ENCODE data around the gene ANKRD34A.

ANKRD34A gene

GRCh38 chr1:145962157-145963102 is 1.9 kb downstream of the ANKRD34A start:
- peak overlapping the region; percentile 89 to 91 for H3K27ac Mint-ChIP-seq
- H3K4me1 Mint-ChIP-seq: peaks cover 54% of the 10 kb centered on the region
- H3K27me3 Mint-ChIP-seq: no peaks in the 10 kb centered on the region
- peak in 1 of 2 donors; percentile 30 for DNase-seq
- peak overlapping the region; percentile 90 to 91 for H3K4me3 Mint-ChIP-seq
- ATAC-seq: no peak
- H3K9me3 Mint-ChIP-seq: peaks cover 0 to 2% of the 10 kb centered on the region in 2 donors

- Mint-ChIP-seq H3K27me3 (no peaks in the 10 kb centered on the region), H3K4me3 (peak overlapping the region; percentile 88 to 91), H3K4me1 (peaks cover 54% of the 10 kb centered on the region), H3K9me3 (no peaks in the 10 kb centered on the region), H3K27ac (peak overlapping the region; percentile 86 to 91)
- ATAC-seq (no peak), DNase-seq (peak; percentile 50 to 65)
Observed at GRCh38 chr1:145961425-145962156, 2.8 kb downstream of the ANKRD34A start.

- peak in 1 of 2 donors; percentile 18 for DNase-seq
- H3K27me3 Mint-ChIP-seq: no peaks in the 10 kb centered on the region
- H3K4me3 Mint-ChIP-seq: peak overlapping the region; percentile 88 to 91
- peaks cover 57% of the 10 kb centered on the region for H3K4me1 Mint-ChIP-seq
- H3K9me3 Mint-ChIP-seq: no peaks in the 10 kb centered on the region
- peak overlapping the region; percentile 84 to 91 for H3K27ac Mint-ChIP-seq
- no peak for ATAC-seq
Observed at GRCh38 chr1:145961109-145961424, 3.3 kb downstream of the ANKRD34A start.

- peak; percentile 48 to 55 for DNase-seq
- no peak for ATAC-seq
- Mint-ChIP-seq H3K4me3 (peak overlapping the region; percentile 88 to 91), H3K27ac (peak overlapping the region; percentile 84 to 91), H3K4me1 (peaks cover 61% of the 10 kb centered on the region), H3K27me3 (no peaks in the 10 kb centered on the region), H3K9me3 (no peaks in the 10 kb centered on the region)
Observed at GRCh38 chr1:145960468-145961108, 3.8 kb downstream of the ANKRD34A start.

GRCh38 chr1:145959957-145960467 is 4.4 kb downstream of the ANKRD34A start:
- Mint-ChIP-seq H3K4me3 (peak overlapping the region; percentile 88 to 91), H3K4me1 (peaks cover 63% of the 10 kb centered on the region), H3K9me3 (no peaks in the 10 kb centered on the region), H3K27ac (no peak overlapping the region), H3K27me3 (no peaks in the 10 kb centered on the region)
- DNase-seq: no peak
- ATAC-seq: no peak

GRCh38 chr1:145959333-145959732 is 5.0 kb downstream of the ANKRD34A start:
- no peak overlapping the region for H3K27ac Mint-ChIP-seq

GRCh38 chr1:145958734-145959133 is 5.6 kb downstream of the ANKRD34A start:
- Mint-ChIP-seq H3K9me3 (no peaks in the 10 kb centered on the region), H3K27ac (no peak overlapping the region), H3K4me3 (peak overlapping the region in 1 of 2 donors; percentile 24), H3K4me1 (peaks cover 70% of the 10 kb centered on the region), H3K27me3 (no peaks in the 10 kb centered on the region)
- DNase-seq: no peak
- no peak for ATAC-seq

More at GRCh38 chr1:145959333-145959732, 5.0 kb downstream of the ANKRD34A start:
- ATAC-seq (no peak), DNase-seq (no peak)
- Mint-ChIP-seq H3K27me3 (no peaks in the 10 kb centered on the region), H3K4me3 (peak overlapping the region; percentile 3 to 29), H3K9me3 (no peaks in the 10 kb centered on the region), H3K4me1 (peaks cover 69% of the 10 kb centered on the region)

GRCh38 chr1:145957443-145958319 is 6.7 kb downstream of the ANKRD34A start, which contains the start of gene LIX1L:
Gene LIX1L, minus strand, starts transcription at chr1:145958017. Its CDS starts 90 bp downstream, at chr1:145957927.
- H3K4me3 Mint-ChIP-seq: peak within 1 kb of the TSS; percentile 85 to 94
- peak; percentile 95 to 96 for DNase-seq
- H3K27ac Mint-ChIP-seq: peak within 1 kb of the TSS; percentile 90 to 94
- peaks cover 64% of the 10 kb centered on the region for H3K4me1 Mint-ChIP-seq
- H3K9me3 Mint-ChIP-seq: no peaks in the 10 kb centered on the region
- H3K27me3 Mint-ChIP-seq: no peaks in the 10 kb centered on the region
- ATAC-seq: peak; percentile 91

- no peaks in the 10 kb centered on the region for H3K9me3 Mint-ChIP-seq
- DNase-seq: no peak
- peaks cover 66% of the 10 kb centered on the region for H3K4me1 Mint-ChIP-seq
- H3K27ac Mint-ChIP-seq: peak overlapping the region; percentile 90 to 94
- no peak for ATAC-seq
- H3K4me3 Mint-ChIP-seq: peak overlapping the region; percentile 85 to 94
- H3K27me3 Mint-ChIP-seq: no peaks in the 10 kb centered on the region
Observed at GRCh38 chr1:145956781-145957442, 7.5 kb downstream of the ANKRD34A start.

- H3K4me1 Mint-ChIP-seq: peaks cover 71% of the 10 kb centered on the region
Observed at GRCh38 chr1:145956361-145956760, 8.0 kb downstream of the ANKRD34A start.

GRCh38 chr1:145955436-145955835 is 8.9 kb downstream of the ANKRD34A start:
- H3K4me1 Mint-ChIP-seq: peaks cover 74% of the 10 kb centered on the region
- H3K27me3 Mint-ChIP-seq: no peaks in the 10 kb centered on the region
- DNase-seq (no peak), ATAC-seq (no peak)
- peak overlapping the region in 1 of 2 donors; percentile 47 for H3K27ac Mint-ChIP-seq
- H3K4me3 Mint-ChIP-seq: peak overlapping the region; percentile 15 to 37
- H3K9me3 Mint-ChIP-seq: no peaks in the 10 kb centered on the region

More at GRCh38 chr1:145956361-145956760, 8.0 kb downstream of the ANKRD34A start:
- DNase-seq: no peak
- Mint-ChIP-seq H3K27ac (peak overlapping the region in 1 of 2 donors; percentile 94), H3K9me3 (no peaks in the 10 kb centered on the region), H3K4me3 (peak overlapping the region; percentile 85 to 94), H3K27me3 (no peaks in the 10 kb centered on the region)
- ATAC-seq: no peak

GRCh38 chr1:145953861-145954260 is 10.5 kb downstream of the ANKRD34A start:
- H3K4me1 Mint-ChIP-seq: peaks cover 72% of the 10 kb centered on the region
- no peaks in the 10 kb centered on the region for H3K27me3 Mint-ChIP-seq
- no peak for ATAC-seq
- DNase-seq: no peak
- no peak overlapping the region for H3K4me3 Mint-ChIP-seq
- H3K9me3 Mint-ChIP-seq: no peaks in the 10 kb centered on the region
- no peak overlapping the region for H3K27ac Mint-ChIP-seq

GRCh38 chr1:145952903-145953302 is 11.5 kb downstream of the ANKRD34A start:
- no peaks in the 10 kb centered on the region for H3K9me3 Mint-ChIP-seq
- DNase-seq (no peak), ATAC-seq (no peak)
- no peaks in the 10 kb centered on the region for H3K27me3 Mint-ChIP-seq
- no peak overlapping the region for H3K4me3 Mint-ChIP-seq
- peaks cover 63% of the 10 kb centered on the region for H3K4me1 Mint-ChIP-seq
- no peak overlapping the region for H3K27ac Mint-ChIP-seq

GRCh38 chr1:145951526-145951925 is 12.8 kb downstream of the ANKRD34A start:
- Mint-ChIP-seq H3K27me3 (no peaks in the 10 kb centered on the region), H3K4me1 (peaks cover 62% of the 10 kb centered on the region), H3K27ac (no peak overlapping the region), H3K9me3 (no peaks in the 10 kb centered on the region), H3K4me3 (no peak overlapping the region)
- ATAC-seq (no peak), DNase-seq (no peak)
